Colonic mucosa (tissue), 4 donors: Measurements from ENCODE around the gene RAD51B. TPM values are rescaled to one million over a fixed set of nuclear protein-coding genes. Genes with fewer than 3 reads are reported as not detected.

Source experiments
- DNase-seq: peaks from one replicate; pipeline ENCODE4 v3.0.0-alpha.2; 2020
- H3K27ac ChIP-seq: fragments of 200-600 bp; one replicate; pipeline ENCODE4 v1.8.0; 2021
- H3K27me3 ChIP-seq: fragments of 200-600 bp; one replicate; pipeline ENCODE4 v1.8.0; 2021
- H3K36me3 ChIP-seq: fragments of 200-600 bp; one replicate; pipeline ENCODE4 v1.8.0; 2021
- H3K4me1 ChIP-seq: fragments of 200-600 bp; one replicate; pipeline ENCODE4 v1.8.0; 2021; ENCODE audit warnings: mild to moderate bottlenecking
- H3K4me3 ChIP-seq: fragments of 200-600 bp; one replicate; pipeline ENCODE4 v1.8.0; 2021
- H3K9ac ChIP-seq, 2 donors: one replicate each; pipeline ENCODE4 v1.7.0; 2013; ENCODE audit warnings: control low read depth in 2 of 2, low read depth in 2 of 2, low read length in 2 of 2
- H3K9me3 ChIP-seq: fragments of 200-600 bp; one replicate; pipeline ENCODE4 v1.8.0; 2021
- CTCF ChIP-seq: fragments of 200-600 bp; IDR thresholded peaks from one replicate; pipeline ENCODE4 v1.8.0; 2022; ENCODE audit warnings: antibody characterized with exemption, mild to moderate bottlenecking
- intact Hi-C: fragments of 100-400 bp; cut with DNase I; formaldehyde crosslinking; loops from one replicate; pipeline ENCODE4 v1.14.1; 2022
- total RNA-seq, 2 donors: library from RNA; stranded (reverse); fragmentation: NEBNext Ultra II Directional in 1 of 2; extraction: Animal tissue kit (Norgen Biotek cat#: 25700) in 1 of 2; gene quantifications; one replicate each; pipeline ENCODE4 v1.2.1, GENCODE V29; 2021
- donor health status: healthy.
- donor health status: DM: no; HTN: no; CAD: no.
- donor health status: DM: no; HTN: no; CAD: no.

Gene RAD51B
- total RNA-seq, 2 donors from 2014 or later = 12.7 to 22.0 TPM

- Histone ChIP-seq H3K4me1 (no peaks in the 10 kb centered on the region), H3K9ac (no peak overlapping the region), H3K9me3 (no peaks in the 10 kb centered on the region), H3K36me3 (no peaks in the 10 kb centered on the region), H3K4me3 (no peak overlapping the region), H3K27ac (no peak overlapping the region), H3K27me3 (no peaks in the 10 kb centered on the region)
- intact Hi-C loops = no loop called here
- no peak for TF ChIP-seq CTCF
- DNase-seq = no peak
Measured at GRCh38 chr14:68386446-68386845, 566.9 kb downstream of the RAD51B start.

GRCh38 chr14:68386950-68387779 is 567.6 kb downstream of the RAD51B start:
- H3K9me3 ChIP-seq = no peaks in the 10 kb centered on the region
- no peaks in the 10 kb centered on the region for H3K27me3 ChIP-seq
- no peak overlapping the region for H3K4me3 ChIP-seq
- intact Hi-C loops = no loop called here
- no peak for DNase-seq
- no peak overlapping the region for H3K27ac ChIP-seq
- no peak for TF ChIP-seq CTCF
- no peaks in the 10 kb centered on the region for H3K4me1 ChIP-seq
- no peak overlapping the region for H3K9ac ChIP-seq
- no peaks in the 10 kb centered on the region for H3K36me3 ChIP-seq

- TF ChIP-seq CTCF = no peak
- Histone ChIP-seq H3K9ac (no peak overlapping the region), H3K27me3 (no peaks in the 10 kb centered on the region), H3K9me3 (no peaks in the 10 kb centered on the region), H3K4me1 (no peaks in the 10 kb centered on the region), H3K27ac (no peak overlapping the region), H3K36me3 (no peaks in the 10 kb centered on the region), H3K4me3 (no peak overlapping the region)
- no peak for DNase-seq
- intact Hi-C loops = no loop called here
Measured at GRCh38 chr14:68389943-68390342, 570.4 kb downstream of the RAD51B start.

GRCh38 chr14:68390741-68391140 is 571.2 kb downstream of the RAD51B start:
- H3K4me1 ChIP-seq = no peaks in the 10 kb centered on the region
- H3K27me3 ChIP-seq = no peaks in the 10 kb centered on the region
- no peak for DNase-seq
- no peaks in the 10 kb centered on the region for H3K9me3 ChIP-seq
- intact Hi-C loops = no loop called here
- H3K9ac ChIP-seq = no peak overlapping the region
- no peaks in the 10 kb centered on the region for H3K36me3 ChIP-seq
- H3K4me3 ChIP-seq = no peak overlapping the region
- H3K27ac ChIP-seq = peak overlapping the region; percentile 3
- no peak for TF ChIP-seq CTCF

- Histone ChIP-seq H3K4me3 (no peak overlapping the region), H3K36me3 (no peaks in the 10 kb centered on the region), H3K9ac (no peak overlapping the region), H3K27me3 (no peaks in the 10 kb centered on the region), H3K9me3 (no peaks in the 10 kb centered on the region), H3K4me1 (no peaks in the 10 kb centered on the region), H3K27ac (peak overlapping the region; percentile 40)
- intact Hi-C loops = no loop called here
- no peak for DNase-seq
- no peak for TF ChIP-seq CTCF
Measured at GRCh38 chr14:68391311-68392014, 571.9 kb downstream of the RAD51B start.
